ENCODE results near the gene CKS2.

CKS2 gene

GRCh38 chr9:89354471-89354870 is 43.5 kb downstream of the CKS2 start:
- Histone ChIP-seq H3K79me2 (no peaks in the 10 kb centered on the region), H3K4me3 (ENCODE audit: low read depth, low read length) (no peak overlapping the region), H3K9me3 (ENCODE audit: control insufficient read depth, low read length) (no peaks in the 10 kb centered on the region), H3K27me3 (ENCODE audit: control insufficient read depth, insufficient read depth, low read length) (no peaks in the 10 kb centered on the region), H3K9ac (no peak overlapping the region), H3K4me2 (ENCODE audit: low read length) (no peak overlapping the region), H3K36me3 (ENCODE audit: control insufficient read depth, insufficient read depth, low read length) (no peaks in the 10 kb centered on the region), H2AFZ (no peak overlapping the region), H3K27ac (no peak overlapping the region), H3K4me1 (peaks cover 3% of the 10 kb centered on the region)
- no peak for TF ChIP-seq CTCF (IDR thresholded peaks at IDR 0.05)

- H3K27ac ChIP-seq, result no peak overlapping the region
- no peaks in the 10 kb centered on the region for H3K9me3 ChIP-seq (ENCODE audit: control insufficient read depth, low read length)
- H3K9ac ChIP-seq, result no peak overlapping the region
- peaks cover under 1% of the 10 kb centered on the region for H3K4me1 ChIP-seq
- no peak overlapping the region for H3K4me2 ChIP-seq (ENCODE audit: low read length)
- no peaks in the 10 kb centered on the region for H3K36me3 ChIP-seq (ENCODE audit: control insufficient read depth, insufficient read depth, low read length)
- no peak overlapping the region for H3K4me3 ChIP-seq (ENCODE audit: low read depth, low read length)
- no peak overlapping the region for H2AFZ ChIP-seq
- H3K79me2 ChIP-seq, result no peaks in the 10 kb centered on the region
- H3K27me3 ChIP-seq (ENCODE audit: control insufficient read depth, insufficient read depth, low read length), result no peaks in the 10 kb centered on the region
- TF ChIP-seq CTCF (IDR thresholded peaks at IDR 0.05), result no peak
Observed at GRCh38 chr9:89356782-89357181, 45.8 kb downstream of the CKS2 start.

GRCh38 chr9:89357331-89358197 is 46.6 kb downstream of the CKS2 start:
- H3K79me2 ChIP-seq, result no peaks in the 10 kb centered on the region
- no peak overlapping the region for H3K4me2 ChIP-seq (ENCODE audit: low read length)
- H3K9ac ChIP-seq, result no peak overlapping the region
- H3K9me3 ChIP-seq (ENCODE audit: control insufficient read depth, low read length), result no peaks in the 10 kb centered on the region
- H3K4me3 ChIP-seq (ENCODE audit: low read depth, low read length), result no peak overlapping the region
- H3K4me1 ChIP-seq, result no peaks in the 10 kb centered on the region
- no peak overlapping the region for H3K27ac ChIP-seq
- no peaks in the 10 kb centered on the region for H3K36me3 ChIP-seq (ENCODE audit: control insufficient read depth, insufficient read depth, low read length)
- H2AFZ ChIP-seq, result no peak overlapping the region
- no peaks in the 10 kb centered on the region for H3K27me3 ChIP-seq (ENCODE audit: control insufficient read depth, insufficient read depth, low read length)
- TF ChIP-seq CTCF (IDR thresholded peaks at IDR 0.05), result no peak

- Histone ChIP-seq H3K4me1 (no peaks in the 10 kb centered on the region), H3K4me2 (ENCODE audit: low read length) (no peak overlapping the region), H3K4me3 (ENCODE audit: low read depth, low read length) (no peak overlapping the region), H3K27me3 (ENCODE audit: control insufficient read depth, insufficient read depth, low read length) (no peaks in the 10 kb centered on the region), H3K79me2 (no peaks in the 10 kb centered on the region), H3K27ac (no peak overlapping the region), H3K36me3 (ENCODE audit: control insufficient read depth, insufficient read depth, low read length) (no peaks in the 10 kb centered on the region), H2AFZ (no peak overlapping the region), H3K9me3 (ENCODE audit: control insufficient read depth, low read length) (no peaks in the 10 kb centered on the region), H3K9ac (no peak overlapping the region)
- TF ChIP-seq CTCF (IDR thresholded peaks at IDR 0.05), result no peak
Observed at GRCh38 chr9:89358376-89358916, 47.5 kb downstream of the CKS2 start.
